ENCODE results near the gene S100A12.
"Not testable (repeated sequence)": the region's sequence is repeated elsewhere in the genome, so short reads cannot be mapped to it uniquely, and the experiment has no call there.

DNA sequence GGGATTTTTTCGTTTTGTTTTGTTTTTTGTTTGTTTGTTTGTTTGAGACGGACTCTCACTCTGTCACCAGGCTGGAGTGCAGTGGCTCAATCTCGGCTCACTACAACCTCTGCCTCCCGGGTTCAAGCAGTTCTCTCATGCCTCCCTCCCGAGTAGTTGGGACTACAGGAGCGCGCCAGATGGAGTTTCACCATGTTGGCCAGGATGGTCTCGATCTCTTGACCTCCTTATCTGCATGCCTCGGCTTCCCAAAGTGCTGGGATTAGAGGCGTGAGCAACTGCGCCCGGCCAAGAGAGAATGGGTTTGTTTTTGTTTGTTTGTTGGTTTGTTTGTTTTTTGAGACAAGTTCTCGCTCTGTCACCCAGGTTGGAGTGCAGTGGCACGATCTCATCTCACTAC is 28.4 kb downstream of the S100A12 start:
- TF ChIP-seq RAD21 (IDR thresholded peaks at IDR 0.05; ENCODE audit: low read length); JUND (IDR thresholded peaks at IDR 0.05): not testable (repeated sequence)

Measured in SK-N-SH (cell line).